ENCODE results near the gene TSEN54.

The TSEN54 gene

GRCh38 chr17:75544250-75544649, 27.9 kb downstream of the TSEN54 start:
- DNase-seq (ENCODE audit: low read depth) = no peak

GRCh38 chr17:75546181-75546580, 29.9 kb downstream of the TSEN54 start:
- no peak for DNase-seq (ENCODE audit: low read depth)

GRCh38 chr17:75547091-75547490, 30.8 kb downstream of the TSEN54 start:
- DNase-seq (ENCODE audit: low read depth) = no peak

- no peak for DNase-seq (ENCODE audit: low read depth)
These were observed 32.5 kb downstream of the TSEN54 start for GRCh38 chr17:75548813-75549212.

- DNase-seq (ENCODE audit: low read depth) = no peak
These were observed 33.2 kb downstream of the TSEN54 start for GRCh38 chr17:75549246-75550138.

GRCh38 chr17:75550139-75550465, 33.8 kb downstream of the TSEN54 start:
- no peak for DNase-seq (ENCODE audit: low read depth)

- DNase-seq (ENCODE audit: low read depth) = peak; percentile 9
These were observed 34.9 kb downstream of the TSEN54 start for GRCh38 chr17:75551266-75551665.

GRCh38 chr17:75552425-75553294, 36.3 kb downstream of the TSEN54 start:
- peak; percentile 68 for DNase-seq (ENCODE audit: low read depth)

- DNase-seq (ENCODE audit: low read depth) = peak; percentile 7
These were observed 37.2 kb downstream of the TSEN54 start for GRCh38 chr17:75553295-75554110.

- no peak for DNase-seq (ENCODE audit: low read depth)
These were observed 39.4 kb downstream of the TSEN54 start for GRCh38 chr17:75555679-75556153.

GRCh38 chr17:75557075-75557851, 40.9 kb downstream of the TSEN54 start:
- peak; percentile 80 for DNase-seq (ENCODE audit: low read depth)

GRCh38 chr17:75557852-75558665, 41.7 kb downstream of the TSEN54 start:
- DNase-seq (ENCODE audit: low read depth) = no peak

GRCh38 chr17:75558666-75559530, 42.6 kb downstream of the TSEN54 start:
- no peak for DNase-seq (ENCODE audit: low read depth)

GRCh38 chr17:75559958-75560533, 43.7 kb downstream of the TSEN54 start:
- no peak for DNase-seq (ENCODE audit: low read depth)

- peak; percentile 77 for DNase-seq (ENCODE audit: low read depth)
These were observed 45.7 kb downstream of the TSEN54 start for GRCh38 chr17:75561927-75562603.

GRCh38 chr17:75563063-75563758, 46.9 kb downstream of the TSEN54 start:
- DNase-seq (ENCODE audit: low read depth) = no peak

- DNase-seq (ENCODE audit: low read depth) = no peak
These were observed 47.9 kb downstream of the TSEN54 start for GRCh38 chr17:75564195-75564594.

GRCh38 chr17:75565066-75565465, 48.7 kb downstream of the TSEN54 start:
- peak; percentile 68 for DNase-seq (ENCODE audit: low read depth)
